Keratinocyte (primary cell): ENCODE data around the gene XK.

Experiments
- CTCF ChIP-seq, 3 experiments: IDR thresholded peaks in 1 of 3; conservative IDR thresholded peaks in 1 of 3; optimal IDR thresholded peaks in 1 of 3; 2 replicates in 2 of 3; 3 replicates in 1 of 3; pipeline versions ENCODE3 to v1.5.1; 2011; ENCODE audit warnings: low read length in 3 of 3, mild to moderate bottlenecking in 3 of 3, moderate library complexity in 2 of 3, control low read depth in 1 of 3, inconsistent platforms in 1 of 3; ENCODE audit not compliant: insufficient read depth in 2 of 3; ENCODE audit errors: extremely low read depth in 1 of 3
- EZH2 ChIP-seq: IDR thresholded peaks from one replicate; pipeline ENCODE4 v1.6.1; 2012; ENCODE audit warnings: inconsistent platforms, mild to moderate bottlenecking, low read length, moderate library complexity

- TF ChIP-seq CTCF (optimal IDR thresholded peaks at IDR 0.05 in 1 of 3, IDR thresholded peaks at IDR 0.05 in 1 of 3, conservative IDR thresholded peaks at IDR 0.05 in 1 of 3; ENCODE audit: extremely low read depth in 1 of 3, insufficient read depth in 2 of 3, low read length in 3 of 3) = no peak
- no peak for TF ChIP-seq EZH2
Measured at GRCh38 chrX:37714479-37714878, 28.9 kb downstream of the XK start.
